ENCODE data around the gene WBP2.

WBP2 gene

GRCh38 chr17:75807861-75808260 lies 47.3 kb downstream of the WBP2 start:
- H3K36me3 ChIP-seq (ENCODE audit: insufficient read depth) = no peaks in the 10 kb centered on the region
- H3K4me1 ChIP-seq (ENCODE audit: low read depth, poor library complexity, severe bottlenecking) = peaks cover 10% of the 10 kb centered on the region
- H3K4me2 ChIP-seq = no peak overlapping the region
- TF ChIP-seq, protein P1, sequence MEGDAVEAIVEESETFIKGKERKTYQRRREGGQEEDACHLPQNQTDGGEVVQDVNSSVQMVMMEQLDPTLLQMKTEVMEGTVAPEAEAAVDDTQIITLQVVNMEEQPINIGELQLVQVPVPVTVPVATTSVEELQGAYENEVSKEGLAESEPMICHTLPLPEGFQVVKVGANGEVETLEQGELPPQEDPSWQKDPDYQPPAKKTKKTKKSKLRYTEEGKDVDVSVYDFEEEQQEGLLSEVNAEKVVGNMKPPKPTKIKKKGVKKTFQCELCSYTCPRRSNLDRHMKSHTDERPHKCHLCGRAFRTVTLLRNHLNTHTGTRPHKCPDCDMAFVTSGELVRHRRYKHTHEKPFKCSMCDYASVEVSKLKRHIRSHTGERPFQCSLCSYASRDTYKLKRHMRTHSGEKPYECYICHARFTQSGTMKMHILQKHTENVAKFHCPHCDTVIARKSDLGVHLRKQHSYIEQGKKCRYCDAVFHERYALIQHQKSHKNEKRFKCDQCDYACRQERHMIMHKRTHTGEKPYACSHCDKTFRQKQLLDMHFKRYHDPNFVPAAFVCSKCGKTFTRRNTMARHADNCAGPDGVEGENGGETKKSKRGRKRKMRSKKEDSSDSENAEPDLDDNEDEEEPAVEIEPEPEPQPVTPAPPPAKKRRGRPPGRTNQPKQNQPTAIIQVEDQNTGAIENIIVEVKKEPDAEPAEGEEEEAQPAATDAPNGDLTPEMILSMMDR (conservative IDR thresholded peaks at IDR 0.05; ENCODE audit: low read depth, low read length) = no peak
- no peak overlapping the region for H3K27ac ChIP-seq
- H3K9ac ChIP-seq = no peak overlapping the region
- no peak overlapping the region for H2AFZ ChIP-seq (ENCODE audit: low read depth)
- H3K27me3 ChIP-seq (ENCODE audit: insufficient read depth, low read depth) = no peaks in the 10 kb centered on the region
- no peak overlapping the region for H3K4me3 ChIP-seq (IDR thresholded peaks at IDR 0.05; ENCODE audit: insufficient read depth, low read depth, low read length)
- no peaks in the 10 kb centered on the region for H4K20me1 ChIP-seq (ENCODE audit: insufficient read depth)
- H3K79me2 ChIP-seq (ENCODE audit: insufficient read depth, low read depth) = no peaks in the 10 kb centered on the region; the same call in 1 of the 2 replicates

- Histone ChIP-seq H3K9ac (no peak overlapping the region), H3K4me3 (IDR thresholded peaks at IDR 0.05; ENCODE audit: insufficient read depth, low read depth, low read length) (no peak overlapping the region), H2AFZ (ENCODE audit: low read depth) (no peak overlapping the region), H3K27ac (no peak overlapping the region), H3K36me3 (ENCODE audit: insufficient read depth) (no peaks in the 10 kb centered on the region), H3K79me2 (ENCODE audit: insufficient read depth, low read depth) (no peaks in the 10 kb centered on the region; the same call in 1 of the 2 replicates), H4K20me1 (ENCODE audit: insufficient read depth) (no peaks in the 10 kb centered on the region), H3K4me2 (no peak overlapping the region), H3K27me3 (ENCODE audit: insufficient read depth, low read depth) (no peaks in the 10 kb centered on the region), H3K4me1 (ENCODE audit: low read depth, poor library complexity, severe bottlenecking) (peaks cover 11% of the 10 kb centered on the region)
- TF ChIP-seq, protein P1 (conservative IDR thresholded peaks at IDR 0.05; ENCODE audit: low read depth, low read length) = no peak
Measured at GRCh38 chr17:75806822-75807500, 48.2 kb downstream of the WBP2 start.

GRCh38 chr17:75803883-75804282 lies 51.3 kb downstream of the WBP2 start:
- H3K27ac ChIP-seq = no peak overlapping the region
- H3K4me1 ChIP-seq (ENCODE audit: low read depth, poor library complexity, severe bottlenecking) = peaks cover 13% of the 10 kb centered on the region
- H4K20me1 ChIP-seq (ENCODE audit: insufficient read depth) = no peaks in the 10 kb centered on the region
- H3K36me3 ChIP-seq (ENCODE audit: insufficient read depth) = no peaks in the 10 kb centered on the region
- no peaks in the 10 kb centered on the region; the same call in 1 of the 2 replicates for H3K79me2 ChIP-seq (ENCODE audit: insufficient read depth, low read depth)
- H3K9ac ChIP-seq = no peak overlapping the region
- no peak overlapping the region for H3K4me3 ChIP-seq (IDR thresholded peaks at IDR 0.05; ENCODE audit: insufficient read depth, low read depth, low read length)
- no peak overlapping the region for H3K4me2 ChIP-seq
- no peak overlapping the region for H2AFZ ChIP-seq (ENCODE audit: low read depth)
- TF ChIP-seq, protein P1 (conservative IDR thresholded peaks at IDR 0.05; ENCODE audit: low read depth, low read length) = no peak
- H3K27me3 ChIP-seq (ENCODE audit: insufficient read depth, low read depth) = no peaks in the 10 kb centered on the region

DNA sequence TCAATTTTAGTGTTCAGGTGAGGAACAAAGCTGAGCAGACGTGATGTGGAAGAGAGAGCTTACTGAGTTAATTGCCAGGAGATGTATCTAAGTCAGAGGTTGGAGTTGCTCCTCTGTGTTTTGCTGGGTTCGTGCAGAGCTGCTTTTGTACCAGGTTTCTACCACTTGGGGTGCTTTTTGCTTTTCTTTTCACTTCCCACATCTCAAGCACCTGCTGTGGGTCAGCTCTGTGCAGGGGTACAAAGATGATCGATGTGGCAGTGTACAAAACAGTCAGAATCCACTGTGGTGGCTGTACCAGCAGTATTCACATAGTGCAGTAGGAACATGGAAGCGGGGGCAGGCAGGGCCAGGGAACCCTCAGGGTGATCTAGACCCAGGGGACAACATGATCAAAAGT lies 55.7 kb downstream of the WBP2 start:
- Histone ChIP-seq H3K36me3 (ENCODE audit: insufficient read depth) (no peaks in the 10 kb centered on the region), H3K4me3 (IDR thresholded peaks at IDR 0.05; ENCODE audit: insufficient read depth, low read depth, low read length) (no peak overlapping the region), H3K4me2 (no peak overlapping the region), H3K9ac (no peak overlapping the region), H3K4me1 (ENCODE audit: low read depth, poor library complexity, severe bottlenecking) (peaks cover 12% of the 10 kb centered on the region), H3K27me3 (ENCODE audit: insufficient read depth, low read depth) (no peaks in the 10 kb centered on the region), H4K20me1 (ENCODE audit: insufficient read depth) (no peaks in the 10 kb centered on the region), H3K79me2 (ENCODE audit: insufficient read depth, low read depth) (no peaks in the 10 kb centered on the region; the same call in 1 of the 2 replicates), H2AFZ (ENCODE audit: low read depth) (no peak overlapping the region), H3K27ac (no peak overlapping the region)
- TF ChIP-seq, protein P1 (conservative IDR thresholded peaks at IDR 0.05; ENCODE audit: low read depth, low read length) = no peak

Data from KMS-11 (cell line).